Measurements from ENCODE around the gene LPP. TPM values are rescaled to one million over a fixed set of nuclear protein-coding genes. Genes with fewer than 3 reads are reported as not detected.
"Not testable (repeated sequence)": the region's sequence is repeated elsewhere in the genome, so short reads cannot be mapped to it uniquely, and the experiment has no call there.

Gene LPP
- total RNA-seq, 1 experiment from 2014 or later: 17.4 TPM

DNA sequence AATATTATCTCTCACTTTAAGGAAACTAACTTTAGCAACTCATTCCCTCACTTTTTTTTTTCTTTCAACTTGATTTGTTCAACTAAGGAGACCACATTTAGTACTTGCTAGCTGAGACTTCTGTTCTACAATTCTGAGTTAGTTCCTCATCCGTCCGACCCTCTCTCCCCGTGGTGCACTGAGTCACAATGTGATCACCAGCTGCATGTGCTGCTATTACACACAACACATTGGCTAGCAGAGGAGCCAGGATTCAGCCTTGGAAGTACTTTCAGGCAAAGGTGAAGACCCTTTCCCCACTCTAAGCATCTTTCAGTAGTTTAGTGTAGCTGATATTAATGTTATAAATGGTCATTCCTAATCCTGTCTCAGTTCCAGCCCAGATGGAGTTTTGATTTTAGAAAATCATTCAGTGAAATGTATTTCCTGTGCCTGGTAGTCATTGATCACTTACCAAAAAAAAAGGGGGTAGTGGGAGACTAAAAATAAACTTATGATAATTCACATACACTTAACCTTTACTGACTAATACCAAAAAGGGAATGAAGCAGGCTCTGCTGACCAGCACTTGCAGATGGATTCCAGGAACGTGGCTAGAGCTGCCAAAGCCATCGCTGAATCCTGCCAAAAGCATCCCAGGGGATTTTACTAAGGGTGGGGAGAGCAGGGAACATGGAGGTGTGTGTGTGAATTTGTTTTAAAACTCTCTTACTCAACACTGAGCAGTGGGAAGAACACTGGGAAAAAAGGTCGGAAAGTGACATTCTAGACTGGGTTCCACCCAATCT is 424.8 kb downstream of the LPP start:
- DNase-seq (ENCODE audit: low read depth): peak; percentile 64

DNA sequence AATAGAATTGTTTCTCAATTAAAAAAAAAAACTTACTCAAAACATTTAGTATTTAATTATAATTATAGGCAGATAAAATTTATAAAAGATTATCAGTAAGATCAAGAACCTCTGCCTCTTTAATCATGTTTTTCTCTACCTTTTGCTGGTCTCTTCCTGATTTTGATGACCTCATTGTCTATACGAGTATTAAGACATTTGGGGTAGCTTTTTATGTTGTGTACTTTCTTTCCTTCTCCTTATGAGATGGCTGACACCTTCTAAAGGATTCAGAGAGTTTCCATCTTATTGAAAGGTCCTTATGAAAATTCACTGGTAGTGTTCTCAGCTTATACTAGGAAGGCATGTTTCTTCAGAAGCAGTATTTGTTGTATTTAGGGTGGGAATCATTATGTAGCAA is 426.3 kb downstream of the LPP start:
- no peak for DNase-seq (ENCODE audit: low read depth)

GRCh38 chr3:188580659-188581058 is 426.7 kb downstream of the LPP start:
- DNase-seq (ENCODE audit: low read depth): no peak

DNA sequence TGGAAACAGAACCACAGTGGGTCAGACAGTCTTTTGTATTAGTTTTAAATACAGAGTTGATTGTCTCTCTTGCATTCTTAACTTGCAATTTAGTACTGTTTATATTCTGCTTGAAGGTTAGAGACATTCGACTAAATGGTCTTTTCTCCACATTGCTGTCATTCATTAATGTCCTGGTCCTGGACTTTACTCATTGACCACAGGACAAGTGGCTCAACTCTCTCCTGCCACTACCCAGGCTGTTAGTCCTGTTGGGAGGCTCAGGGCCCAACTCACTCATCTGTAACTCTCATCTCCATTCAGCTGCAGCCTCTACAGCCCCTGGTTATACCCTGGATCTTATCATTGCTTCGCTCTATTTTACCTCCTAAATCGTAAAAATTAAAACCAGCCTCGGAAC is 427.4 kb downstream of the LPP start:
- no peak for DNase-seq (ENCODE audit: low read depth)

- no peak for DNase-seq (ENCODE audit: low read depth)
These were observed 427.8 kb downstream of the LPP start for GRCh38 chr3:188581792-188582191.

- DNase-seq (ENCODE audit: low read depth): no peak
These were observed 429.6 kb downstream of the LPP start for GRCh38 chr3:188583341-188584161.

DNA sequence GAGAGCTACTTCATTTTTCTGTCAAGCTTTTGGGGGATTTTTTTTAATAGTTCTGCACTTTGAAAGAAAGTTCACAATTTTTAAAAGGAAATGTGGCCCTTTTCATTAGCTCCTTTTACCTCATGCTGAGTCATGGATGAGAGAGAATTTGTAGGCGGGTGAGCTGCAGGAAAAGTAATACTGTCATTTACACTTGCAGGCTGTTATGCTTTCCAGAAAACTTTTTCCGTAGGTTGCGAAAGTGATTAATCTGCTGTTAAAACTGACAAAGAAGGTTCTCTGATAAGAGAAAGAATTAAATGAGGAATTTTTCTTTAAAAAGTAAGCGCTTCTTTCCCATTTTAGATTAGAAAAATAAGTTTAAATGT is 430.2 kb downstream of the LPP start:
- DNase-seq (ENCODE audit: low read depth): peak; percentile 71

- DNase-seq (ENCODE audit: low read depth): peak; percentile 34
These were observed 431.2 kb downstream of the LPP start for GRCh38 chr3:188584958-188585689.

- no peak for DNase-seq (ENCODE audit: low read depth)
These were observed 435.1 kb downstream of the LPP start for GRCh38 chr3:188589071-188589470.

GRCh38 chr3:188589771-188590170 is 435.8 kb downstream of the LPP start:
- no peak for DNase-seq (ENCODE audit: low read depth)

- no peak for DNase-seq (ENCODE audit: low read depth)
These were observed 436.6 kb downstream of the LPP start for GRCh38 chr3:188590557-188590956.

DNA sequence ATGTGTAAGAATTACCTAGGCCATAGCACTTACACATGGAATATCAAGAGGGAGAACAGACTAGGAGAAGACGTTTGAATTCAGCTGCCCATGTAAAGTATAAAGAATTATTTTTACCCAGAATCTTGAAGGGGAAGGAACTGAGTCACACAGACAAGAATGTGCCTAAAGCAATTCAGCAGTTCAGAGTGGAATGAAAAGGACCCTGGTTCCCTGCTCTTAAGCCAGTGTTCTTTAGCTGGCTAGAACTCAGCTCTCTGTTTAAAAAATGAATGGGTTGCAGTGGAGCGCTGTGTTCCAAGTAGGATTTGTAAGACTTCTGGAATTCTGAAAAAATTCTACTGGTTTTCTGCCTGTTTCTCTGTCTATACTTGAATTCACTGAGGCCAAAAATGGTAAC is 440.2 kb downstream of the LPP start:
- peak; percentile 86 for DNase-seq (ENCODE audit: low read depth)

DNA sequence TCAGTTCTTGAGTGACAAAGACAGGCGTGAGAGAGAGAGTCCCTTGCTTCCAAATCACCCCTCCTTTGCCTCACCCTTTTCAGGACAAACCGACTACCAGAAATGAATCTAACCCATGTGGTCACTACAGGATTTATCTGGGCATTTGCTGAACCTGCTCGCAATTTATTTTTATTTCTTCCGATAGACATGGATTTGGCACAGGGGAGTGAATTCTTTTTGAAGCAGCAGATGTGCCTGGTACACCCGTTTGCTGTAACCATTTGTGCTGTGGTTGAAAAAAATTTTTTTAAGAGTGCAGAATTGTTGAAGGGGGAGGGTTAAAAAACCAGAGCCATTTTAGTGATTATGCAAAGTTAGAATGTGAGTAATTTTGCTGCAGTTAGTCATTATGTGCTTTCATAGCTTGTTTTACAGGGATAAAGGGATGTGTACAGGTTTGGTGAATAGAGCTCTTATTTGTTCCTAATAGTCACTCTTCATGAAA is 442.0 kb downstream of the LPP start:
- peak; percentile 64 for DNase-seq (ENCODE audit: low read depth)

DNA sequence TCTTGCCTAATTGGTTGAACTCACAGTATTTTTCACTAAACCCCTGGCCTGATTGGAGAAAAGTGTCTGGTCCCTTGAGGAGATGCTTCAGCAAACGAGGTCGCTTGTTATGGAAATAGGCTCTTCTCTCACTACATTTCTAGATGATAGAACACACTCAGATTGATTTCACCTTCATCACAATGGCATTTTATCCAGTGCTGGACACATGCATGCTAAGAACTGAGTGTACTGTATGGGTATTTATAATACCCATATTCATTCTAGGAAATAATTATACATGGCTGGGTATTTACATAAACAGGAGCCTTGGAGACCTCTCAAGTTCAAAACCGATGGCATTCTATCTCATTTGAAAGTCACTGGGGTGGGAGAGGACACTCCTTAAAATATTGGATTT is 444.9 kb downstream of the LPP start:
- no peak for DNase-seq (ENCODE audit: low read depth)

- DNase-seq (ENCODE audit: low read depth): no peak
These were observed 448.2 kb downstream of the LPP start for GRCh38 chr3:188602111-188602510.

GRCh38 chr3:188602620-188603019 is 448.7 kb downstream of the LPP start:
- no peak for DNase-seq (ENCODE audit: low read depth)

GRCh38 chr3:188604651-188605050 is 450.7 kb downstream of the LPP start:
- DNase-seq (ENCODE audit: low read depth): no peak

- no peak for DNase-seq (ENCODE audit: low read depth)
These were observed 451.3 kb downstream of the LPP start for GRCh38 chr3:188605231-188605630.

GRCh38 chr3:188605905-188606304 is 451.9 kb downstream of the LPP start:
- no peak for DNase-seq (ENCODE audit: low read depth)

DNA sequence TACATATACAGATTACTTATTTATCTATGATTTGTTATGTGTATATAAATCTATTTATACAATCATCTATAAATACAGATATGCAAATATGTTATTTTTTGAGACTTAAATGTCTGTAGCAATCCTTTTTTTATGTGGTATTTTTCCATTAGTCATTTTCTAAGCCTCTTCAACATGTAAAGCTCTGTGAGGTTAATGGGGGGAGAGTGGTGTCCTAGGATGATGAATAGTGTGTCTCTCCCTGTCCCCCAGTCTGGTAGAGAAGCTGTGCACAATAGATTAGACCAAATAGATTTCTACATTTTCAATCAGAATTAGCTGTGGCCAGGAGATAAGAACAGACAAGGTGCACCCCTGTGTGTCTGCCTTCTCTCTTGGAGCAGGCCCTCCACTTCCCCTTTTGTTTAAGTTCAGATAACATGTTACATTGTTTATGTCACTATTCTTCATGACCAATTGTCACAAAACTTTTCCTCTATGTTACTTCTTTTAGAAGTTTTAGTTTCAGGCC is 453.9 kb downstream of the LPP start:
- no peak for DNase-seq (ENCODE audit: low read depth)

DNA sequence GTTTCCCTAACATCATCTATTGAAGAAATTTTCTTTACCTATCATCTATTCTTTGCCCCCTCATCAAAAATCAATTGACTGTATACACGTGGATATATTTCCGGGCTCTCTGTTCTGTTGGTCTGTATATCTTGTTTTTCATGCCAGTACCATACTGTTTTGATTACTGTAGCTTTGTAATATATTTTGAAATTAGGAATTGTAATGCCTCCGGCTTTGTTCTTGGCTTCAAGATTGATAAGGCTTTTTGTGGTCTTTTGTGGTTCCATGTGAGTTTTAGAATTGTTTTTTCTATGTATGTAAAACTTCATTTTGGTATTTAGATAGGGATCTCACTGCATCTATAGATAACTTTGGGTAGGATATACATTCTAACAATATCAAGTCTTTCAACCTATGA is 454.4 kb downstream of the LPP start:
- no peak for DNase-seq (ENCODE audit: low read depth)

GRCh38 chr3:188613721-188614120 is 459.8 kb downstream of the LPP start:
- DNase-seq (ENCODE audit: low read depth): not testable (repeated sequence)
